ENCODE measurements around the gene TSPAN18.

The TSPAN18 gene

DNA sequence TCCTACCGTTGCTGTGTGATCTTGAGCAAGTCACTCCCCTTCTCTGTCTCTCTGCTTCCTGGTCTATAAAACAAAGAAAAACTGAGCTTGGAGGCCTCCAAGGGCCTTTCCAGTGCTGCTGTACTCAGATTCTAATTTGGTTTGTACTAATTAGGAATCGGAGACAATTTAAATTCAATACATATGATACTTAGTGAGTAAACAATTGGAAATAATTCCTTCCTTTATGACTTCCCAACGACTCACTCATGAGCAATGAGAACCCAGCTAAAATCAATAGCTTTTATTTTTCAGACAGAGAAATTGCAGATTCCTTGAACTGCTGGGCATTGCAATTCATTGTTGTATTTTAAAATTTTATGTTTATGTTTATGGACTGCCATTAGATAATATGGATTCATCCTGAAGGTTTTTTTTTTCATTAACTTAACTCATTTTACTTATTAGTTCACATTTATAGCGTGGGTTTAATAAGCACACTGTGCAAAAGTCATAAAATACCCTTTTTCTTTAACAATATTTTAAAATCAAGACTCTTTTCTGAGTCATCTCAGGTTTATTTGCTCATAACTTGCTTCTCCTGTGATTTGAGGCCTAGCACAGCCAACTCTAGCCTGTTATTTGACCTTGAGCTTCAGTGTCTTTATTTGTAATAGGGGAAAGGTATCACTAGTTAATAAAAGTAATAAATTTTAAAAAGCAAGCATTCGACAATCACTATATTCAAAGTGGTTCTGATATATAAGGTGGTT, 128.2 kb downstream of the TSPAN18 start:
- no peak for TF ChIP-seq ZNF274 (IDR thresholded peaks at IDR 0.05; ENCODE audit: low read depth, low read length)
- H3K4me3 ChIP-seq (ENCODE audit: low read length) = no peak overlapping the region

- TF ChIP-seq ZNF274 (IDR thresholded peaks at IDR 0.05; ENCODE audit: low read depth, low read length) = no peak
These were observed 128.7 kb downstream of the TSPAN18 start for GRCh38 chr11:44855493-44855849.

DNA sequence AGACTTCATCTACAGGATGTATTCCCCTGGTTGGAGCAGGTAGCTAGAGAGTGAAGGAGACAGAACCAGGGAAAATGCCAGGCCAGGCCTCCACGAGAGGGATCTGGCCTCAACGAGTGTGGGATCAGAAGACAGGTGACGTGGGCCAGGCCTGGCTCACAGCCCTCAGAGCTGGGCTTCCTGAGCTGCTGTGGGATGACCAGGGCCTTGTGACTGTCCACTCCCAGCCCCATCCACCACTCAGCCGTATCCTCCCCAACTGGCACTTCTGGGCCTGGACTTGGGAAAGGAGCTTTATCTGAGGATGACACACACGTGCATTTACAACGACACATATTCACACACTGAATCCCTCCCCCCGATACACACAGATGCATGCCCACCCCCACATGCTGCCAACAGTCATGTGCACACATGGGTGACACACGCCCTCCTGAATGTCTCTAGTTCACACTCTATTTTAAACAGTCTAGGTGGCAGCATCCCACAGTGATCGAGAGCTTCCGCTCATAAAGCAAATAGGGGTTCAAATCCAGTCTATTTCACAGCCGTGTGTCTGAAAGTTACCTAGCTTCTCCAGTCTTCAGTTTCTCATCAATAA, 130.8 kb downstream of the TSPAN18 start:
- no peak for TF ChIP-seq ZNF274 (IDR thresholded peaks at IDR 0.05; ENCODE audit: low read depth, low read length)
- H3K4me3 ChIP-seq (ENCODE audit: low read length) = no peak overlapping the region

More at GRCh38 chr11:44855493-44855849, 128.7 kb downstream of the TSPAN18 start:
- H3K4me3 ChIP-seq (ENCODE audit: low read length) = no peak overlapping the region

GRCh38 chr11:44858796-44859527, 132.2 kb downstream of the TSPAN18 start:
- no peak overlapping the region for H3K4me3 ChIP-seq (ENCODE audit: low read length)
- no peak for TF ChIP-seq ZNF274 (IDR thresholded peaks at IDR 0.05; ENCODE audit: low read depth, low read length)

DNA sequence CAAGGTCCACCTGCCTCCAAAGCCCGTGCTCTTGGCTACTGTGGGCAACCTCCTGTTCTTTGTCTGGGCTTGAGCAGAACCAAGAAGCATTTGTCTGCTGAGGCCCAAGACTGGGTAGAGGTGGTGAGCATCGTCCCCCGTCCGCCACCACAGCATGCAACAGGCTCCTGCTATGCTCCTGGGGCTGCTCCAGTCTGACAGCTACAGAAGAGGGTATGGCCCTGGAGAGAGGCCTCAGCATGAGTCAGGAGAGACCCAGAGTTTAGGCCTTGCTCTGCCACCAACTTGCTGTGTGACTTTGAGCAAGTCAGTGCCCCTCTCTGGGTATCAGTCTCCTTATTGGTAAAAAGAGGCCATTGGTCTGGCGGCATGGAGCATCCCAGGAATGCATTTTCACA, 132.8 kb downstream of the TSPAN18 start:
- no peak for TF ChIP-seq ZNF274 (IDR thresholded peaks at IDR 0.05; ENCODE audit: low read depth, low read length)
- H3K4me3 ChIP-seq (ENCODE audit: low read length) = no peak overlapping the region

- no peak overlapping the region for H3K4me3 ChIP-seq (ENCODE audit: low read length)
- no peak for TF ChIP-seq ZNF274 (IDR thresholded peaks at IDR 0.05; ENCODE audit: low read depth, low read length)
These were observed 133.6 kb downstream of the TSPAN18 start for GRCh38 chr11:44860346-44860745.

GRCh38 chr11:44861849-44862557, 135.2 kb downstream of the TSPAN18 start:
- H3K4me3 ChIP-seq (ENCODE audit: low read length) = no peak overlapping the region
- TF ChIP-seq ZNF274 (IDR thresholded peaks at IDR 0.05; ENCODE audit: low read depth, low read length) = no peak

DNA sequence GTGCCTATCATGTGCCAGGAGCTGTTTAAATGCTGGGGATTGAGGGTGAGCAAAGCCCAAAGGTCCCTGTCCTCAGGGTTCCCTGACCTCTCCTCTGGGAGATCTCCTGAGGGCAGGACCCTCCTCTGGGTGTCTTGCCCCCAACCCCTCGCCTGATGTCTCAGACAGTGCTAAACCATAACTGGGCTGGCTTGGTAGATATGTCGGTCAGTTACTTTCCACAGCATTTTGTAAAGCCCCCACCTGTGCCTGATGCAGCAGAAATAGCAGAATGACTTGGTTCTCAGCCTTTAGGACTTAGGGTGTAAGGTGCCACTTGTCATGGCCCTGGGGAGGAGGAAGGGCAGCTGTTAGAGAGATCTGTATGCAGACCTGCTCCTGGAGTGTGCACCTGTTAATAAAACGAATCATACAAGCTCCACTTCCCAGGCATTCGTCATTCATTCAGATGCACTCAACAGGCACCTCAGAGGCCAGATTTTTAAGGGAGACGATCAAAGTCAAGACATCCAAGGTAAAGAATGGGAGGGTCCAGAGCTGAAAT, 135.9 kb downstream of the TSPAN18 start:
- no peak overlapping the region for H3K4me3 ChIP-seq (ENCODE audit: low read length)
- no peak for TF ChIP-seq ZNF274 (IDR thresholded peaks at IDR 0.05; ENCODE audit: low read depth, low read length)

GRCh38 chr11:44863231-44863630, 136.5 kb downstream of the TSPAN18 start:
- no peak for TF ChIP-seq ZNF274 (IDR thresholded peaks at IDR 0.05; ENCODE audit: low read depth, low read length)
- no peak overlapping the region for H3K4me3 ChIP-seq (ENCODE audit: low read length)

- no peak overlapping the region for H3K4me3 ChIP-seq (ENCODE audit: low read length)
- TF ChIP-seq ZNF274 (IDR thresholded peaks at IDR 0.05; ENCODE audit: low read depth, low read length) = no peak
These were observed 139.1 kb downstream of the TSPAN18 start for GRCh38 chr11:44865866-44866272.

- TF ChIP-seq ZNF274 (IDR thresholded peaks at IDR 0.05; ENCODE audit: low read depth, low read length) = no peak
- H3K4me3 ChIP-seq (ENCODE audit: low read length) = no peak overlapping the region
These were observed 139.5 kb downstream of the TSPAN18 start for GRCh38 chr11:44866286-44866685.

GRCh38 chr11:44868021-44868420, 141.3 kb downstream of the TSPAN18 start:
- no peak overlapping the region for H3K4me3 ChIP-seq (ENCODE audit: low read length)
- TF ChIP-seq ZNF274 (IDR thresholded peaks at IDR 0.05; ENCODE audit: low read depth, low read length) = no peak

DNA sequence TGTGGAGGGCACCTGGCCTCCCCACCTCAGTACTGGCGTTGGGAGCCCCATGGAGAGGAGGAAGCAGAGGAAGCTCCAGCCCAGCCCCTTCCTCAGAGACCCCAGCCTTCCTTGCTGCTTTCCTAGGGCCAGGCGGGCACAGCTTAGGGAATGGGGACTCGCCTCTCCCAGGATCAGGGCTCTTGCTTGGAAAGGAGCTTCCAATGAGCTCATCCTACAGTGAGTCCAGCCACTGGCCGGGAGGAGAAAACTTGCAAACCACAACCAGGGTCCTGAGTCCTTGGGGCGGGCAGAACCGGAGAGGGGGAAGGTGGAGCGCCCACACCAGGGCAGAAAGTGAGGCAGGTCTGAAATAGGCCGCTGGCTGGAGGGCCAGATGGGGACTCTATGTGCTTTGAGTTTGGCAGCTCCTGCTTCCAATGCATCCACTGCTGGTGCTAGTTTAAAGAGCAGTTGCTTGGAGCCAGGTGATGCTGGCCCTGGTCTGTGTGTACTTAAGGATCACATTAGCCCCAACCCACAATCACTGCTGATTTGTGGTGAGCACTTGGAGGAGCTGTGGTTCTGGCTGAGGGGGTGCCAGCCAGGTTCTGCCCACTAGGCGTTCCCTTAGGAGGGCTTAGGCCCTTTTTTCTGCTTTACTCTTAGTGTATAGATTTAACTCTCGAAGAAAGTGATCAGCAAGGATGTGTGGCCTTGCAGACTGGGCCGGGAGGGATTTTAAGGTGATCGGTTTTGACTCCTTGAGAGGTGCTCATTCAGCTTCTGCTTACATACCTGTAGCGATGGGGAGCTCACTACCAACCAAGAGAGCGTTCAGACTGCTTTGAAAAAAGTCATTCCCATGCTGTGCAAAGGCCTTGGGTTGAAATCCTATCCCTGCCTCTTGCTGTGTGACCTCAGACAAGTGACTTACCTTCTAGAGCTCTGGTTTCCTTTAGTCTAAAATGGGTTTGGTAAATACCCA, 142.0 kb downstream of the TSPAN18 start:
- TF ChIP-seq ZNF274 (IDR thresholded peaks at IDR 0.05; ENCODE audit: low read depth, low read length) = no peak
- no peak overlapping the region for H3K4me3 ChIP-seq (ENCODE audit: low read length)

Measured in GM08714 (cell line).